GM18508 (cell line): Measurements from ENCODE around the gene IGFLR1.
"Not testable (repeated sequence)": the region's sequence is repeated elsewhere in the genome, so short reads cannot be mapped to it uniquely, and the experiment has no call there.

Experiments
- ATAC-seq: cut with Tn5 transposase; IDR thresholded peaks from one replicate; pipeline ENCODE4 v1.9.1; 2021; ENCODE audit warnings: moderate number of reproducible peaks; ENCODE audit not compliant: insufficient read depth, unreplicated experiment

IGFLR1 gene

GRCh38 chr19:35713904-35714495 lies 28.3 kb downstream of the IGFLR1 start:
- no peak for ATAC-seq

GRCh38 chr19:35713506-35713850 lies 28.8 kb downstream of the IGFLR1 start:
- no peak for ATAC-seq

GRCh38 chr19:35712567-35713505 lies 29.4 kb downstream of the IGFLR1 start:
- no peak for ATAC-seq

DNA sequence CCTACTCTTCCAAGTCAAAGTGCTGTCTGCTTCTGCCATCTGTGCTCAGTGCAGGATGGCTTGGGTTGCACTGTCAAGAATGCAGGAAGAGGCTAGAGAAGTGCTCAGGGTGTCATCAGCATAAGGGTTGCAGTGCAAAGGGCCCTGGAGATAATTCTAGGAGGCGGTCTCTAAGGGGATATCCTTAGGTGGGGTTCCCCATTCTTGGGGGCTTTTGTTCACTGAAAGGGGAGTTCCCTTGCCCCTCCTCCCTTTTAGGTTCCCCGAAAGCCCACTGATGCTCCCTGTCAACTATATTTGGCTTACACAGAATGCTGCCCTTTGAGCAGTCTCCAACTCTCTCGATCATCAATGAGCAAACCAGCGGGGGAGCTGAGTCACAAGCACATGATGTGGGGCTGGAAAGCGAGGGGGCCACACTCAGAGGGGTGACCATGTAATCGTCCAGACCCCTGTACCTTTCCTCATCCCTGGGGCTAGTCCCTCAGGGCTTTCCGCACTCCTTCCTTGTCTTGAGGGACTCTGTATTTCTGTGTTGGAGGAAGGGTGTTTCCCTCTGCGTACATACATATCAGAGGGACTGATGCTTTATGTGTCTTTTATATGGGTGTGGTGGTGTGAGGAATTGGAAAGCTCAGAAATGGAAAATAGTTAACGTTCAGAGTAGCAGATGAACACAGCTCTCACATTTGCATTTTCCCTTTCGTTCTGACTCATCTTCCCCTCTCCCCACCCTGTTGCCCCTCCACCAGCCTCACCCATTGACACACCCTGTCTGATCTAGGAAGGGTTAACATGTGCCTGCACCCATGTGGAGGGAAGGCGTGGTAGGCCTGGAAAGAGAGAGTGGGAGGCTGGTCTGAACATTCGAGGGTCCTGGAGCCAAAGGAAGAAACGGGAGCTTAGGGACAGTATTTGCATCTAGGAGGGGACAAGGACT lies 31.2 kb downstream of the IGFLR1 start:
- ATAC-seq: peak; percentile 31

DNA sequence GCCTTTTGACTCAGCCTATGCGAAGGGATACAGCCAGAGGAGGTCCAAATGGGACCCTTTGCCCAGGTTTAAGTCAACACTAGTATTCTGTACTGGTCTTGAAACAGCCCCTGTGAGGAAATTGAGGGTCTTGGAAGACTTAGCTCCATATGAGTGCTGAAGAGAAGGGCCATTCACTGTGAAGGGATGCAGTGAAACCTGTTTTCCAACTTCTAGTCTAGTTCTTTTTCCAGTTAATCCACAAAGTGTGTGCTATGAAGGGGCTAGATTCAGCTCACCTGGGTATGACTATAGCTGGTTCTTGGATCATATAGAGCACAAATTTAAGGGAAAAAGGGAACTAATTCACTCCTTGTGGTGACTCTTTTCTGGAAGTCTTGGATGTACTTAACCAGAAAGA lies 33.9 kb downstream of the IGFLR1 start:
- ATAC-seq: no peak

DNA sequence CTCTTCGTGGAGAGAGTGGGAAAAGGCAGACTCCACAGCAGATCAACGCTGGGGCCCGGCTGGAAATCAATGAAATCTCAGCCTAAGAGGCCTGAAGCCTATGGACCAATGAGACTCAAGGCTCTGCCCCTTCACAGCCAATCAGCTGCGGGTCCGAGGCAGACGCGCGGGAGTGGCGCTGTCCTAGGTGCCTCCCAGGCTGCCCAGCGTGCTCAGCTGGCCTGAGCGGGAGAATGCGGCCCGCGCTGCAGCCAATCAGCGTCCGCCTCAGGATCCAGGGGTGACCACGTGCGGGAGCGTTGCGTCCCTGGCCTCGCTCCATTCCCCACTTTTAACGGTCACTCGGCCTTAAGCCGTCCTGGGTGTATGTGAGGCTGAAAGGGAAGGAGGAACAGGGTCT lies 38.0 kb downstream of the IGFLR1 start, which contains the start of gene ZBTB32:
TSS of gene ZBTB32 (plus strand) at position 341 of the 400 bp plus-strand sequence. CDS start 10,069 bp downstream, outside the sequence.
- ATAC-seq: no peak

GRCh38 chr19:35703343-35703742 lies 38.9 kb downstream of the IGFLR1 start:
- no peak for ATAC-seq

DNA sequence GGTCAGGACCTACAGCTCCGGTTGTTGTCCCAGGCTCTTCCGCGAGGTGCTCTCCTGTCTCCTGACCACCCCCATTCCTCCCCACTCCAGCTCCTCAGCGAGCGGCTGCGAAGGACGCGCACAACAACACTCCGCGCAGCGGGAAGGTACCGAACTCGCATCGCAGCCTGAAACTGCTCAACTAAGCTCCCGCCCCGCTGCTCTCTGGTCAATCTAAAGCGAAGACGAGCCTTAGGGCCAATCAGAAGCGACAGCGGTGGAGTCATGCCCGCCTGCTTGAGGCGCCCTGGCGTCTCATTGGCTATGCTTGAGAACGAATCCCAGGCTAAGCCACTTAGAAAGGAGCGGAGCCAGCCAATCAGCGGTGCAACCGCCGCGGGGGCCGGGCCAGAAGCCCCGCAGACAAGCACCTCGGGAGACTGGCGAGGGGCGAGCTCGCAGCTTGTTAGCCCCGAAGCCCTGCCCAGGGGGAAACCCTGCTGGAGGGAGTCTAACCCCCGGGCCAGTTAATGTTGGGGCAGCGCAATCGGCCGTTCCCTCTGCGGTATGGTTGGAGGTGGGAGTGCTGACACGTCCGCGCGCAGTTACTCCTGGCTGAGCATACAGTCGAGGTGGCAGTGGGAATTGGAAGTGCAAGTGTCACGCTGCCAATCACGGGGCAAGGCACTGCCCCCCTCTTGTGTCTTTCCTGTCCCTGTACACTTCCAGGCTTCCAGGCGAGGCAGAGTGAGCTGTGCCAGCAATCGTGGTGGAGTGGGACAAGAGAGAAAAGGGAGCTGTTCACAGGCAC lies 39.8 kb downstream of the IGFLR1 start:
- peak; percentile 86 for ATAC-seq

DNA sequence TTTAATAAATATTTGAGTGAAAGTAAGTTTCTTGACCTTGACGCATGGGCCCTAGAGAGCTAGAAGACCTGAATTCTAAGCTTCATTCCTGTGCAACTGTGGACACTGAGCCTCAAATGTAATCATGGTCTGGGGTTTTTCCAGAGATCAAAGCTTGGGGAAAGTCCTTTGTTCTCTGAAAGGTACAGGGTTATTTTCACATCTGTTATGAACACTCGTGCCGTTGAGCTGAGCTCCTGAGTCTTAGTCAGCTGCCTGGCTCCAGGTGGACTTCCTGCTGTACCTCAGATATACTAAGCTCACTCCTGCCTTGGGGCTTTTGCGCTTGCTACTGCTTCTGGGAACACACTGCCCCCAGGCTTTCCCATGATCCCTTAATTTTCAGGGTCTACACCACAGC lies 45.4 kb downstream of the IGFLR1 start:
- no peak for ATAC-seq

- no peak for ATAC-seq
These were observed 46.3 kb downstream of the IGFLR1 start for GRCh38 chr19:35695895-35696422.

- ATAC-seq: no peak
These were observed 48.2 kb downstream of the IGFLR1 start for GRCh38 chr19:35693835-35694599.

- no peak for ATAC-seq
These were observed 48.8 kb downstream of the IGFLR1 start for GRCh38 chr19:35693422-35693821.

GRCh38 chr19:35692010-35692409 lies 50.2 kb downstream of the IGFLR1 start:
- no peak for ATAC-seq

- ATAC-seq: not testable (repeated sequence)
These were observed 51.1 kb downstream of the IGFLR1 start for GRCh38 chr19:35691106-35691505.

- no peak for ATAC-seq
These were observed 52.4 kb downstream of the IGFLR1 start for GRCh38 chr19:35689836-35690235.
